ENCODE data around the gene CCDC198. TPM values are rescaled to one million over a fixed set of nuclear protein-coding genes. Genes with fewer than 3 reads are reported as not detected.

The CCDC198 gene
- total and polyA plus RNA-seq, 2 donors (not counting 3 experiments of a cell fraction or from before 2014, with no cell fraction given): not detected

DNA sequence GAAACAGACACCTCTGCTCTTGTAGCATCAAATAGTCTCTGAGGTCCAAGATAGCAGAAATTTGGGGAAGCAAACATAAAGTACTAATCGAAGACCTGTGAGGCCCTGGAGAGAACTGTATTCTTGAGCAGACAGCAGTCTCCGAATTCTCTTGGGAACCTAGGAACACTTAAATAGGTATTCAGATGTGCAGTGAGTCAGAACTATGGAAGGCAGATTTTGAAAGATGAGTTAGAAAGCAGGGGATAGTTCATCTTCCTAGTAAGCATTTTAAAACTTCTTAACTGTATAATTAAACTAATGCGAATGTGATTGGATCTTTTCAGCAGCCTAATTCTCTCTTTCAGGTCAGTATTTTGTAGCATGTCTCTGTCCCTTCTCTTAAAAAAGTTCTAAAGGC is 72.7 kb downstream of the CCDC198 start:
- intact Hi-C loops (cut with micrococcal nuclease): no loop called here
- CTCF ChIA-PET: no interaction called here

More for the DNA sequence above, 72.7 kb downstream of the CCDC198 start:
- POLR2A ChIA-PET: no interaction called here
- peaks cover 3 to 4% of the 10 kb centered on the region in 2 experiments for H3K27me3 ChIP-seq (ENCODE audit: control insufficient read depth in 2 of 2, insufficient read depth in 2 of 2, low read length in 2 of 2)
- H3K4me2 ChIP-seq (ENCODE audit: insufficient read depth, low read length): no peak overlapping the region
- no peak for DNase-seq (ENCODE audit: low read depth, low spot score)
- no peak overlapping the region for H3K27ac ChIP-seq (ENCODE audit: insufficient read depth, low read depth, low read length)
- no TSS peak for BruUV-seq (replicated peaks)
- H3K9me3 ChIP-seq (replicated peaks; ENCODE audit: control insufficient read depth, insufficient read depth, low read length): no peaks in the 10 kb centered on the region
- H3K9me1 ChIP-seq (replicated peaks; ENCODE audit: control insufficient read depth, extremely low read depth, insufficient read depth, low read length): no peaks in the 10 kb centered on the region
- TF ChIP-seq, protein P1, sequence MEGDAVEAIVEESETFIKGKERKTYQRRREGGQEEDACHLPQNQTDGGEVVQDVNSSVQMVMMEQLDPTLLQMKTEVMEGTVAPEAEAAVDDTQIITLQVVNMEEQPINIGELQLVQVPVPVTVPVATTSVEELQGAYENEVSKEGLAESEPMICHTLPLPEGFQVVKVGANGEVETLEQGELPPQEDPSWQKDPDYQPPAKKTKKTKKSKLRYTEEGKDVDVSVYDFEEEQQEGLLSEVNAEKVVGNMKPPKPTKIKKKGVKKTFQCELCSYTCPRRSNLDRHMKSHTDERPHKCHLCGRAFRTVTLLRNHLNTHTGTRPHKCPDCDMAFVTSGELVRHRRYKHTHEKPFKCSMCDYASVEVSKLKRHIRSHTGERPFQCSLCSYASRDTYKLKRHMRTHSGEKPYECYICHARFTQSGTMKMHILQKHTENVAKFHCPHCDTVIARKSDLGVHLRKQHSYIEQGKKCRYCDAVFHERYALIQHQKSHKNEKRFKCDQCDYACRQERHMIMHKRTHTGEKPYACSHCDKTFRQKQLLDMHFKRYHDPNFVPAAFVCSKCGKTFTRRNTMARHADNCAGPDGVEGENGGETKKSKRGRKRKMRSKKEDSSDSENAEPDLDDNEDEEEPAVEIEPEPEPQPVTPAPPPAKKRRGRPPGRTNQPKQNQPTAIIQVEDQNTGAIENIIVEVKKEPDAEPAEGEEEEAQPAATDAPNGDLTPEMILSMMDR (IDR thresholded peaks at IDR 0.05; ENCODE audit: extremely low read depth in 1 of 2, insufficient read depth in 1 of 2, low read depth in 1 of 2, low read length in 2 of 2): no peak
- no peak for TF ChIP-seq JUN (IDR thresholded peaks at IDR 0.05; ENCODE audit: borderline replicate concordance, insufficient read depth, insufficient read length, low read depth)
- TF ChIP-seq FOS (IDR thresholded peaks at IDR 0.05; ENCODE audit: borderline replicate concordance, insufficient read depth, low read length): no peak
- TF ChIP-seq POLR2A (IDR thresholded peaks at IDR 0.05; ENCODE audit: low read depth, low read length): no peak
- no peak for TF ChIP-seq EZH2 (IDR thresholded peaks at IDR 0.05; ENCODE audit: borderline replicate concordance, low read depth, low read length, severe bottlenecking)
- no peak for TF ChIP-seq POLR2AphosphoS5 (IDR thresholded peaks at IDR 0.05; ENCODE audit: insufficient read depth, low read depth, low read length)
- TF ChIP-seq MYC (IDR thresholded peaks at IDR 0.05; ENCODE audit: low read depth, low read length): no peak
- TF ChIP-seq GATA2 (IDR thresholded peaks at IDR 0.05; ENCODE audit: insufficient read depth, insufficient read length, low read depth, low read length): no peak
- TF ChIP-seq, protein P2, sequence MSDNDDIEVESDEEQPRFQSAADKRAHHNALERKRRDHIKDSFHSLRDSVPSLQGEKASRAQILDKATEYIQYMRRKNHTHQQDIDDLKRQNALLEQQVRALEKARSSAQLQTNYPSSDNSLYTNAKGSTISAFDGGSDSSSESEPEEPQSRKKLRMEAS (IDR thresholded peaks at IDR 0.05; ENCODE audit: insufficient read depth, insufficient read length): no peak
- dilution Hi-C loops (cut with MboI; ENCODE audit: extremely low pct_ligation_motif_present, low sequenced_read_pairs): no loop called here
- no peaks in the 10 kb centered on the region for H3K36me3 ChIP-seq (ENCODE audit: control insufficient read depth in 2 of 2, extremely low read depth in 1 of 2, insufficient read depth in 2 of 2, low read length in 2 of 2)
- no peak overlapping the region for H2AFZ ChIP-seq (ENCODE audit: low read depth, low read length)
- H3K4me3 ChIP-seq (replicated peaks in 1 of 3; ENCODE audit: insufficient read depth in 1 of 3, low read depth in 1 of 3, low read length in 3 of 3): no peak overlapping the region
- H4K20me1 ChIP-seq (replicated peaks; ENCODE audit: control insufficient read depth, extremely low read depth, insufficient read depth, low read length): no peaks in the 10 kb centered on the region
- no peaks in the 10 kb centered on the region for H3K4me1 ChIP-seq (ENCODE audit: control insufficient read depth, extremely low read depth, insufficient read depth, low read length)
- H3K9ac ChIP-seq (replicated peaks; ENCODE audit: extremely low read depth, insufficient read depth, low read length): no peak overlapping the region
- H3K79me2 ChIP-seq (ENCODE audit: control insufficient read depth, insufficient read depth, low read length): no peaks in the 10 kb centered on the region
- FAIRE-seq: no peak
